ENCODE measurements around the gene NEU3.
A peak's percentile ranks its signal among the peaks of the same experiment; 100 is the strongest.
"Not testable (repeated sequence)": the region's sequence is repeated elsewhere in the genome, so short reads cannot be mapped to it uniquely, and the experiment has no call there.

Gene NEU3

GRCh38 chr11:75011872-75012271, 23.1 kb downstream of the NEU3 start:
- no CpG with 5 or more reads among the region's 6 CpGs for WGBS (ENCODE audit: insufficient coverage, insufficient read length)
- no peak overlapping the region for H3K4me3 ChIP-seq (ENCODE audit: low read length)
- no peak overlapping the region for H3K27ac ChIP-seq (ENCODE audit: low read length)
- H3K36me3 ChIP-seq (ENCODE audit: control insufficient read depth, insufficient read depth, low read length) = no peaks in the 10 kb centered on the region; the same call in 1 of the 2 replicates
- DNase-seq (ENCODE audit: low read depth, low spot score) = no peak
- H3K9me3 ChIP-seq (ENCODE audit: control insufficient read depth, insufficient read depth, low read length) = no peaks in the 10 kb centered on the region
- H3K4me1 ChIP-seq (ENCODE audit: control insufficient read depth, insufficient read depth, low read length) = no peaks in the 10 kb centered on the region
- H3K27me3 ChIP-seq (ENCODE audit: control insufficient read depth, insufficient read depth, low read length) = no peaks in the 10 kb centered on the region

GRCh38 chr11:75013051-75013450, 24.3 kb downstream of the NEU3 start:
- Histone ChIP-seq H3K27me3 (ENCODE audit: control insufficient read depth, insufficient read depth, low read length) (no peaks in the 10 kb centered on the region), H3K36me3 (ENCODE audit: control insufficient read depth, insufficient read depth, low read length) (no peaks in the 10 kb centered on the region), H3K4me3 (ENCODE audit: low read length) (no peak overlapping the region), H3K9me3 (ENCODE audit: control insufficient read depth, insufficient read depth, low read length) (no peaks in the 10 kb centered on the region), H3K4me1 (ENCODE audit: control insufficient read depth, insufficient read depth, low read length) (no peaks in the 10 kb centered on the region), H3K27ac (ENCODE audit: low read length) (no peak overlapping the region)
- DNase-seq (ENCODE audit: low read depth, low spot score) = no peak

GRCh38 chr11:75014129-75014528, 25.4 kb downstream of the NEU3 start:
- H3K4me1 ChIP-seq (ENCODE audit: control insufficient read depth, insufficient read depth, low read length) = no peaks in the 10 kb centered on the region
- no peaks in the 10 kb centered on the region for H3K27me3 ChIP-seq (ENCODE audit: control insufficient read depth, insufficient read depth, low read length)
- no CpG with 5 or more reads among the region's 1 CpG for WGBS (ENCODE audit: insufficient coverage, insufficient read length)
- no peaks in the 10 kb centered on the region for H3K9me3 ChIP-seq (ENCODE audit: control insufficient read depth, insufficient read depth, low read length)
- no peak for DNase-seq (ENCODE audit: low read depth, low spot score)
- no peaks in the 10 kb centered on the region for H3K36me3 ChIP-seq (ENCODE audit: control insufficient read depth, insufficient read depth, low read length)
- H3K4me3 ChIP-seq (ENCODE audit: low read length) = no peak overlapping the region
- H3K27ac ChIP-seq (ENCODE audit: low read length) = no peak overlapping the region

- H3K4me1 ChIP-seq (ENCODE audit: control insufficient read depth, insufficient read depth, low read length); H3K36me3 ChIP-seq (ENCODE audit: control insufficient read depth, insufficient read depth, low read length); H3K27me3 ChIP-seq (ENCODE audit: control insufficient read depth, insufficient read depth, low read length); H3K9me3 ChIP-seq (ENCODE audit: control insufficient read depth, insufficient read depth, low read length); H3K4me3 ChIP-seq (ENCODE audit: low read length); H3K27ac ChIP-seq (ENCODE audit: low read length); DNase-seq (ENCODE audit: low read depth, low spot score): not testable (repeated sequence)
- WGBS (ENCODE audit: insufficient coverage, insufficient read length) = no CpG with 5 or more reads among the region's 3 CpGs
These were observed 30.5 kb downstream of the NEU3 start for GRCh38 chr11:75019200-75019599.

- H3K27me3 ChIP-seq (ENCODE audit: control insufficient read depth, insufficient read depth, low read length); H3K9me3 ChIP-seq (ENCODE audit: control insufficient read depth, insufficient read depth, low read length): not testable (repeated sequence)
- no CpG with 5 or more reads among the region's 5 CpGs for WGBS (ENCODE audit: insufficient coverage, insufficient read length)
These were observed 31.6 kb downstream of the NEU3 start for GRCh38 chr11:75020328-75020727.

GRCh38 chr11:75022296-75022695, 33.6 kb downstream of the NEU3 start:
- H3K4me1 ChIP-seq (ENCODE audit: control insufficient read depth, insufficient read depth, low read length) = no peaks in the 10 kb centered on the region
- H3K4me3 ChIP-seq (ENCODE audit: low read length) = no peak overlapping the region
- no peaks in the 10 kb centered on the region for H3K9me3 ChIP-seq (ENCODE audit: control insufficient read depth, insufficient read depth, low read length)
- no peak overlapping the region for H3K27ac ChIP-seq (ENCODE audit: low read length)
- no peaks in the 10 kb centered on the region for H3K27me3 ChIP-seq (ENCODE audit: control insufficient read depth, insufficient read depth, low read length)
- WGBS (ENCODE audit: insufficient coverage, insufficient read length) = no CpG with 5 or more reads among the region's 3 CpGs
- H3K36me3 ChIP-seq (ENCODE audit: control insufficient read depth, insufficient read depth, low read length) = no peaks in the 10 kb centered on the region
- no peak for DNase-seq (ENCODE audit: low read depth, low spot score)

More at GRCh38 chr11:75020328-75020727, 31.6 kb downstream of the NEU3 start:
- H3K36me3 ChIP-seq (ENCODE audit: control insufficient read depth, insufficient read depth, low read length); DNase-seq (ENCODE audit: low read depth, low spot score); H3K27ac ChIP-seq (ENCODE audit: low read length); H3K4me3 ChIP-seq (ENCODE audit: low read length); H3K4me1 ChIP-seq (ENCODE audit: control insufficient read depth, insufficient read depth, low read length): not testable (repeated sequence)

- Histone ChIP-seq H3K4me3 (ENCODE audit: low read length) (no peak overlapping the region), H3K27me3 (ENCODE audit: control insufficient read depth, insufficient read depth, low read length) (no peaks in the 10 kb centered on the region), H3K4me1 (ENCODE audit: control insufficient read depth, insufficient read depth, low read length) (no peaks in the 10 kb centered on the region), H3K9me3 (ENCODE audit: control insufficient read depth, insufficient read depth, low read length) (no peaks in the 10 kb centered on the region), H3K27ac (ENCODE audit: low read length) (no peak overlapping the region), H3K36me3 (ENCODE audit: control insufficient read depth, insufficient read depth, low read length) (no peaks in the 10 kb centered on the region)
- no CpG with 5 or more reads among the region's 5 CpGs for WGBS (ENCODE audit: insufficient coverage, insufficient read length)
- DNase-seq (ENCODE audit: low read depth, low spot score) = peak; percentile 82
These were observed 34.1 kb downstream of the NEU3 start for GRCh38 chr11:75022759-75023396.

GRCh38 chr11:75023446-75024067, 34.8 kb downstream of the NEU3 start:
- WGBS (ENCODE audit: insufficient coverage, insufficient read length) = no CpG with 5 or more reads among the region's 6 CpGs
- H3K4me3 ChIP-seq (ENCODE audit: low read length) = no peak overlapping the region
- no peaks in the 10 kb centered on the region for H3K4me1 ChIP-seq (ENCODE audit: control insufficient read depth, insufficient read depth, low read length)
- no peaks in the 10 kb centered on the region for H3K9me3 ChIP-seq (ENCODE audit: control insufficient read depth, insufficient read depth, low read length)
- no peaks in the 10 kb centered on the region for H3K36me3 ChIP-seq (ENCODE audit: control insufficient read depth, insufficient read depth, low read length)
- H3K27ac ChIP-seq (ENCODE audit: low read length) = no peak overlapping the region
- DNase-seq (ENCODE audit: low read depth, low spot score) = no peak
- H3K27me3 ChIP-seq (ENCODE audit: control insufficient read depth, insufficient read depth, low read length) = no peaks in the 10 kb centered on the region

- Histone ChIP-seq H3K27ac (ENCODE audit: low read length) (no peak overlapping the region), H3K4me3 (ENCODE audit: low read length) (no peak overlapping the region), H3K4me1 (ENCODE audit: control insufficient read depth, insufficient read depth, low read length) (no peaks in the 10 kb centered on the region), H3K9me3 (ENCODE audit: control insufficient read depth, insufficient read depth, low read length) (no peaks in the 10 kb centered on the region), H3K36me3 (ENCODE audit: control insufficient read depth, insufficient read depth, low read length) (no peaks in the 10 kb centered on the region), H3K27me3 (ENCODE audit: control insufficient read depth, insufficient read depth, low read length) (no peaks in the 10 kb centered on the region)
- no CpG with 5 or more reads among the region's 6 CpGs for WGBS (ENCODE audit: insufficient coverage, insufficient read length)
- no peak for DNase-seq (ENCODE audit: low read depth, low spot score)
These were observed 35.3 kb downstream of the NEU3 start for GRCh38 chr11:75024068-75024449.

- no peak for DNase-seq (ENCODE audit: low read depth, low spot score)
- Histone ChIP-seq H3K36me3 (ENCODE audit: control insufficient read depth, insufficient read depth, low read length) (no peaks in the 10 kb centered on the region), H3K4me3 (ENCODE audit: low read length) (no peak overlapping the region), H3K9me3 (ENCODE audit: control insufficient read depth, insufficient read depth, low read length) (no peaks in the 10 kb centered on the region), H3K4me1 (ENCODE audit: control insufficient read depth, insufficient read depth, low read length) (no peaks in the 10 kb centered on the region), H3K27ac (ENCODE audit: low read length) (no peak overlapping the region), H3K27me3 (ENCODE audit: control insufficient read depth, insufficient read depth, low read length) (no peaks in the 10 kb centered on the region)
- WGBS (ENCODE audit: insufficient coverage, insufficient read length) = no CpG with 5 or more reads among the region's 1 CpG
These were observed 36.1 kb downstream of the NEU3 start for GRCh38 chr11:75024764-75025211.

- no peaks in the 10 kb centered on the region for H3K27me3 ChIP-seq (ENCODE audit: control insufficient read depth, insufficient read depth, low read length)
- H3K4me1 ChIP-seq (ENCODE audit: control insufficient read depth, insufficient read depth, low read length) = no peaks in the 10 kb centered on the region
- no CpG with 5 or more reads among the region's 1 CpG for WGBS (ENCODE audit: insufficient coverage, insufficient read length)
These were observed 36.8 kb downstream of the NEU3 start for GRCh38 chr11:75025561-75025960.

More at GRCh38 chr11:75025561-75025960, 36.8 kb downstream of the NEU3 start:
- H3K9me3 ChIP-seq (ENCODE audit: control insufficient read depth, insufficient read depth, low read length) = no peaks in the 10 kb centered on the region
- no peaks in the 10 kb centered on the region for H3K36me3 ChIP-seq (ENCODE audit: control insufficient read depth, insufficient read depth, low read length)
- no peak overlapping the region for H3K4me3 ChIP-seq (ENCODE audit: low read length)
- H3K27ac ChIP-seq (ENCODE audit: low read length) = no peak overlapping the region
- DNase-seq (ENCODE audit: low read depth, low spot score) = no peak

All from iPS DF 6.9 (cell line).